Cortex of kidney (tissue), 1 donor: ENCODE measurements around the gene GRK5.

Experiments
- DNase-seq: peaks from one replicate; lab custom pipeline; 2025; lab: John Stamatoyannopoulos, UW

Gene GRK5

GRCh38 chr10:119198438-119198837 is 8.9 kb upstream of the GRK5 start:
- DNase-seq = no peak

GRCh38 chr10:119199231-119199992 is 8.0 kb upstream of the GRK5 start:
- DNase-seq = no peak

GRCh38 chr10:119201233-119201632 is 6.1 kb upstream of the GRK5 start:
- DNase-seq = no peak

- DNase-seq = no peak
Observed at GRCh38 chr10:119203006-119203405, 4.4 kb upstream of the GRK5 start.

GRCh38 chr10:119205894-119206602 is 1.3 kb upstream of the GRK5 start:
- DNase-seq = no peak

GRCh38 chr10:119206603-119207365 is 587 bp upstream of the GRK5 start:
- DNase-seq = no peak

- no peak for DNase-seq
Observed at GRCh38 chr10:119207713-119208552, 562 bp downstream of the GRK5 start.

GRCh38 chr10:119208553-119208940 is 1.2 kb downstream of the GRK5 start:
- no peak for DNase-seq

GRCh38 chr10:119209035-119209735 is 1.8 kb downstream of the GRK5 start:
- DNase-seq = no peak

GRCh38 chr10:119209736-119210355 is 2.5 kb downstream of the GRK5 start:
- DNase-seq = no peak

- DNase-seq = no peak
Observed at GRCh38 chr10:119210633-119211032, 3.3 kb downstream of the GRK5 start.

- DNase-seq = no peak
Observed at GRCh38 chr10:119211176-119211575, 3.8 kb downstream of the GRK5 start.

GRCh38 chr10:119211625-119212441 is 4.5 kb downstream of the GRK5 start:
- DNase-seq = no peak

GRCh38 chr10:119215371-119215770 is 8.0 kb downstream of the GRK5 start:
- no peak for DNase-seq

- no peak for DNase-seq
Observed at GRCh38 chr10:119216127-119216526, 8.8 kb downstream of the GRK5 start.

GRCh38 chr10:119217401-119217800 is 10.0 kb downstream of the GRK5 start:
- no peak for DNase-seq

- DNase-seq = no peak
Observed at GRCh38 chr10:119217991-119218490, 10.7 kb downstream of the GRK5 start.

GRCh38 chr10:119219871-119220270 is 12.5 kb downstream of the GRK5 start:
- DNase-seq = no peak

- no peak for DNase-seq
Observed at GRCh38 chr10:119221201-119221600, 13.8 kb downstream of the GRK5 start.

GRCh38 chr10:119221666-119222065 is 14.3 kb downstream of the GRK5 start:
- no peak for DNase-seq
